Osteoblast (primary cell): Measurements from ENCODE around the gene SMC3. TPM values are rescaled to one million over a fixed set of nuclear protein-coding genes. Genes with fewer than 3 reads are reported as not detected.
"Not testable (repeated sequence)": the region's sequence is repeated elsewhere in the genome, so short reads cannot be mapped to it uniquely, and the experiment has no call there.

Experiments
- DNase-seq: peaks from one replicate; pipeline ENCODE4 v3.0.0; 2011; ENCODE audit warnings: low spot score, mixed read lengths; ENCODE audit not compliant: insufficient read length; ENCODE audit errors: missing footprints
- H2AFZ ChIP-seq: 2 replicates; pipeline ENCODE4 v1.6.0; 2011; ENCODE audit warnings: mild to moderate bottlenecking, low read length
- H3K27ac ChIP-seq: 2 replicates; pipeline ENCODE4 v1.5.1; 2011; ENCODE audit warnings: mild to moderate bottlenecking, low read depth, low read length, moderate library complexity
- H3K27me3 ChIP-seq: 2 replicates; pipeline ENCODE4 v1.6.0; 2012; ENCODE audit warnings: mild to moderate bottlenecking, control low read depth, inconsistent platforms, low read length, moderate library complexity; ENCODE audit not compliant: insufficient read depth
- H3K36me3 ChIP-seq: 2 replicates; pipeline ENCODE4 v1.5.1; 2011; ENCODE audit warnings: mild to moderate bottlenecking, low read length, control low read depth, moderate library complexity; ENCODE audit not compliant: insufficient read depth
- H3K4me1 ChIP-seq: 2 replicates; pipeline ENCODE4 v1.5.1; 2011; ENCODE audit warnings: mild to moderate bottlenecking, low read length, control low read depth, moderate library complexity; ENCODE audit not compliant: insufficient read depth
- H3K4me2 ChIP-seq: 2 replicates; pipeline ENCODE4 v1.6.0; 2011; ENCODE audit warnings: mild to moderate bottlenecking, low read length; ENCODE audit not compliant: insufficient read depth
- H3K4me3 ChIP-seq: fragments of 200-600 bp; sonication (generic); 3 replicates; pipeline ENCODE4 v1.5.1; 2012; ENCODE audit warnings: mild to moderate bottlenecking, low read length, inconsistent platforms; ENCODE audit not compliant: insufficient read depth
- H3K79me2 ChIP-seq: 2 replicates; pipeline ENCODE4 v1.6.0; 2012; ENCODE audit warnings: mild to moderate bottlenecking, low read length, control low read depth, inconsistent platforms; ENCODE audit not compliant: insufficient read depth
- H3K9me3 ChIP-seq: 2 replicates; pipeline ENCODE4 v1.5.1; 2011; ENCODE audit warnings: low read depth, low read length, control low read depth
- H4K20me1 ChIP-seq: 2 replicates; pipeline ENCODE4 v1.6.0; 2012; ENCODE audit warnings: mild to moderate bottlenecking, low read length, control low read depth; ENCODE audit not compliant: insufficient read depth
- CTCF ChIP-seq: IDR thresholded peaks from 2 replicates; pipeline ENCODE4 v1.5.1; 2011; ENCODE audit warnings: mild to moderate bottlenecking, low read depth, low read length, moderate library complexity; ENCODE audit errors: extremely low read depth
- total RNA-seq: library from RNA; depleted of rRNA; stranded (reverse); fragments of >200 nt; gene quantifications from 2 replicates; pipeline ENCODE4 v1.2.3, GENCODE V29; 2012

The SMC3 gene
- total RNA-seq, 1 donor = 20.3 TPM

GRCh38 chr10:110531687-110532086 lies 35.8 kb upstream of the SMC3 start:
- H3K27ac ChIP-seq = no peak overlapping the region
- H2AFZ ChIP-seq = no peak overlapping the region
- H4K20me1 ChIP-seq = no peaks in the 10 kb centered on the region
- peaks cover 51% of the 10 kb centered on the region for H3K4me1 ChIP-seq
- H3K36me3 ChIP-seq = no peaks in the 10 kb centered on the region
- no peaks in the 10 kb centered on the region for H3K27me3 ChIP-seq
- TF ChIP-seq CTCF = no peak
- no peak overlapping the region for H3K4me2 ChIP-seq
- no peaks in the 10 kb centered on the region for H3K79me2 ChIP-seq
- no peak overlapping the region for H3K4me3 ChIP-seq
- DNase-seq = no peak
- no peaks in the 10 kb centered on the region for H3K9me3 ChIP-seq

- H3K36me3 ChIP-seq, H4K20me1 ChIP-seq, H3K4me3 ChIP-seq, DNase-seq, H3K9me3 ChIP-seq, H3K79me2 ChIP-seq, H2AFZ ChIP-seq, H3K4me2 ChIP-seq, H3K27me3 ChIP-seq, H3K27ac ChIP-seq: not testable (repeated sequence)
- H3K4me1 ChIP-seq = peaks cover 48% of the 10 kb centered on the region
Observed at GRCh38 chr10:110532628-110533027, 34.9 kb upstream of the SMC3 start.

DNA sequence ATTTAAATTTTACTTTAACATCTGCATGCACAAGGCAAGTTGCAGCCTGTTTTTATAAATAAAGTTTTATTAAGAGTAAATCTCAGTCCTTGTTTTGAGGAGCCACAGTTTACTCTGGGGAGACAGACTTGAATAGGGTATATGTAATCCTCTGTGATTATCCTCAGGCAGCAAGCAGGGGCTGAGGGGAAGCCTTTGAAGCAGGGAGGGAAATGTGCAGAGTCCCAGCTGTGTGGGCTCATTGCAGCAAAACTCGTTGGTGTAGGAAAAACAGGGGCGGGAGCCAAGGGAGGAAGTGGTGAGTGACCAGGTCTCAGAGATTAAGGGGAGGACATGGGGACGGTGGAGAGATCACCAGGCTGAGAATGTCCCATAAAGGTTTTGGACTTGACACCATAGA lies 34.3 kb upstream of the SMC3 start:
- Histone ChIP-seq H3K4me2 (no peak overlapping the region), H3K79me2 (no peaks in the 10 kb centered on the region), H3K4me1 (peaks cover 43% of the 10 kb centered on the region), H2AFZ (peak overlapping the region; percentile 72), H3K27me3 (no peaks in the 10 kb centered on the region), H3K4me3 (no peak overlapping the region), H3K36me3 (no peaks in the 10 kb centered on the region), H3K9me3 (no peaks in the 10 kb centered on the region), H3K27ac (no peak overlapping the region), H4K20me1 (no peaks in the 10 kb centered on the region)
- DNase-seq = no peak
- no peak for TF ChIP-seq CTCF

GRCh38 chr10:110534571-110534970 lies 32.9 kb upstream of the SMC3 start:
- no peaks in the 10 kb centered on the region for H3K79me2 ChIP-seq
- H3K27ac ChIP-seq = no peak overlapping the region
- H3K4me1 ChIP-seq = peaks cover 29% of the 10 kb centered on the region
- no peaks in the 10 kb centered on the region for H4K20me1 ChIP-seq
- DNase-seq = peak; percentile 29
- TF ChIP-seq CTCF = no peak
- no peaks in the 10 kb centered on the region for H3K36me3 ChIP-seq
- no peak overlapping the region for H3K4me2 ChIP-seq
- H3K9me3 ChIP-seq = no peaks in the 10 kb centered on the region
- no peaks in the 10 kb centered on the region for H3K27me3 ChIP-seq
- no peak overlapping the region for H2AFZ ChIP-seq
- no peak overlapping the region for H3K4me3 ChIP-seq
